HG03066 (cell line): ENCODE results near the gene GCC2.

Source experiments
- ATAC-seq: cut with Tn5 transposase; IDR thresholded peaks from one replicate; pipeline ENCODE4 v1.9.1; 2021; ENCODE audit warnings: low read depth; ENCODE audit not compliant: unreplicated experiment

GCC2 gene, protein sequence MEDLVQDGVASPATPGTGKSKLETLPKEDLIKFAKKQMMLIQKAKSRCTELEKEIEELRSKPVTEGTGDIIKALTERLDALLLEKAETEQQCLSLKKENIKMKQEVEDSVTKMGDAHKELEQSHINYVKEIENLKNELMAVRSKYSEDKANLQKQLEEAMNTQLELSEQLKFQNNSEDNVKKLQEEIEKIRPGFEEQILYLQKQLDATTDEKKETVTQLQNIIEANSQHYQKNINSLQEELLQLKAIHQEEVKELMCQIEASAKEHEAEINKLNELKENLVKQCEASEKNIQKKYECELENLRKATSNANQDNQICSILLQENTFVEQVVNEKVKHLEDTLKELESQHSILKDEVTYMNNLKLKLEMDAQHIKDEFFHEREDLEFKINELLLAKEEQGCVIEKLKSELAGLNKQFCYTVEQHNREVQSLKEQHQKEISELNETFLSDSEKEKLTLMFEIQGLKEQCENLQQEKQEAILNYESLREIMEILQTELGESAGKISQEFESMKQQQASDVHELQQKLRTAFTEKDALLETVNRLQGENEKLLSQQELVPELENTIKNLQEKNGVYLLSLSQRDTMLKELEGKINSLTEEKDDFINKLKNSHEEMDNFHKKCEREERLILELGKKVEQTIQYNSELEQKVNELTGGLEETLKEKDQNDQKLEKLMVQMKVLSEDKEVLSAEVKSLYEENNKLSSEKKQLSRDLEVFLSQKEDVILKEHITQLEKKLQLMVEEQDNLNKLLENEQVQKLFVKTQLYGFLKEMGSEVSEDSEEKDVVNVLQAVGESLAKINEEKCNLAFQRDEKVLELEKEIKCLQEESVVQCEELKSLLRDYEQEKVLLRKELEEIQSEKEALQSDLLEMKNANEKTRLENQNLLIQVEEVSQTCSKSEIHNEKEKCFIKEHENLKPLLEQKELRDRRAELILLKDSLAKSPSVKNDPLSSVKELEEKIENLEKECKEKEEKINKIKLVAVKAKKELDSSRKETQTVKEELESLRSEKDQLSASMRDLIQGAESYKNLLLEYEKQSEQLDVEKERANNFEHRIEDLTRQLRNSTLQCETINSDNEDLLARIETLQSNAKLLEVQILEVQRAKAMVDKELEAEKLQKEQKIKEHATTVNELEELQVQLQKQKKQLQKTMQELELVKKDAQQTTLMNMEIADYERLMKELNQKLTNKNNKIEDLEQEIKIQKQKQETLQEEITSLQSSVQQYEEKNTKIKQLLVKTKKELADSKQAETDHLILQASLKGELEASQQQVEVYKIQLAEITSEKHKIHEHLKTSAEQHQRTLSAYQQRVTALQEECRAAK (N-terminal part only)

DNA sequence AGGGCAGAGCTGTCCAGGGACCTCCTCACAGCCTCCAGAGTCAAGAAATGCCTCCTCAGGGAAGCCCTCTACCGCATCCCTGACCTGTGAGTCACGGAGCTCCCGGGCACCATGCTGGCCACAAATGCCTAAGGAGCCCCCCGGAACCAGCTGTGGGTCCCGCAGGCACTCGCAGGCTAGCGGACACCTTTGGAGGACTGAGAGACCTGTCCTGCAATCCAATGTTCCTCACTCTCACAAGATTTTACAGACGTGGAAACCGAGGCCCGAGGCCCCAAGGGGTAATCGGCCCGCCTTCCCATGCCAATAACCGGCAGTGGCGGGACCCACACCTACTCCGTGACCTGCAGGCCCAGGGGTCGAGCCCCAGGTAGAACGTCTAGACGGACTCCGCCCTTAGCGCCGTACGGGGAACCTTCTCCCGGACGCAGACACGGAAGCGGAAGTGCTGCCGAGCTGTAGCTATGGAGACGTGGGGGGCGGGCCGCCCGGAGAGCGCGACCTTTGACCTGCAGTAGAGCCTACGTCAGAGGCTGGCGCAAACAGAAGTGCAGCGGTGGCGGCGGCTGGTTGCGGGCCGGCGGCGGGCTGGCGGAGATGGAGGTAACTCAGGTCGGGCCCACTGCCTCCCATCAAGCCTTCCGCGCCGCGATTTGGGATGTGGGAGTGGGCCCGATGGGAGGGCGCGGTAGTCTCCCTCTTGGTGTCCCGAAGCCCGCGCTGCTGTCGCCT, at the start of gene GCC2:
Gene GCC2 (plus strand): TSS at position 529 of the 732 bp plus-strand sequence. CDS start 69 bp downstream, at position 598.
- ATAC-seq = peak; percentile 98

DNA sequence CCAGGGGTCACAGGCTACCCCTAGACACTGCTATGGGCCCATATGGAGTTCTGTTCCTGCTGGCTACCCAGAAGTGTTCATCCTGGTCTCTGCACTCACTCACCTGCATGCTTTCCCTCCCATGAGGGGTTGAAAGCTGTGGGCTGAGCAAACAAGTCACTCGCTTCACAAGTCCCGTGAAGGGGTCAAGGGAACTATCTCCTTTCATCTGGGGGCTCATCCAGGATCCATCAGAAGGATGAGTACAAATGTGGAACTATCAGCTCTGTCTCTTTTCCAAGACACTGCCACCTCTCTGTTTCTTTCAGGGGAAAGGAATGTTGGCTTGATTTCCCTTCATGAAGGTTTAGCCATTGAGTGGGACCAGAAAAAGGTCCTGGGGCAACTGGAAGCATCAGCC, 49.5 kb upstream of the GCC2 start:
- ATAC-seq = no peak

DNA sequence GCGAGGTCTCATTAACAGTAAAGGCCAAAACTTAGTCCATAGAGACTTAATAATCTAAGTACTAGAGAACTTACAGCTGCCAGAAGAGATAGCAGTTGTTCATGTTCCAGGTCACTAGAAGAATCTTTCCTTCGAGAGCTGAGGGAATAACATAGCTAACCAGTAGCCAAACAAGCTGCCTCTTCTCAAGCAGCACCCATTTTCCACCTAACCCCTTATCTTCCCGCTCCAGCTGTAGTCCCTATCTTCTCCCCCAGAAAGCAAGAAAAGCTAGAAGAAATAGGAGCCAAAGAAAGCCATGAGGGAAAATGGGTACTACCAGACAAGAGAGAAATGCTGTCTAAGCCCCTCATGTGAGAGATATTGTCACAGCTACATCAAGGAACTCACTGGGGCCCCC, 47.2 kb upstream of the GCC2 start:
- ATAC-seq = no peak

DNA sequence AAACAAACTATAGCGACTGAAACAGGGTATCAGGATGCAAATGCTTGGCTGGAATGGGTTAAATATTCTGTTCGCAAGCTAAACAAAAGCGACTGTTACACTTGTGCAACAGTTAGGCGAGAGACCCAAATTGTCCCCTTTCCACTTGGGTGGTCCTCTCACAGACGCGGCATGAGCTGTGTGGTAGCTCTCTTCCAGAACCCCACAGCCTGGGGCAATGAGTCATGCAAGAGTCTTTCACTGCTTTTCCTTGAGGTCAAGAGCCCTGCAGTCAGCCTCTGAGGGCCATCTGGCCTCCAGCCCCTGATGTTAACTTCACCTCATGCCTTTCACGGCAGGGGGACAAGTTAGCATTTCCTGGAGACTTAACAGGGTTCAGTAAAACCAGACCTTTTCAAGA, 45.5 kb upstream of the GCC2 start:
- no peak for ATAC-seq

DNA sequence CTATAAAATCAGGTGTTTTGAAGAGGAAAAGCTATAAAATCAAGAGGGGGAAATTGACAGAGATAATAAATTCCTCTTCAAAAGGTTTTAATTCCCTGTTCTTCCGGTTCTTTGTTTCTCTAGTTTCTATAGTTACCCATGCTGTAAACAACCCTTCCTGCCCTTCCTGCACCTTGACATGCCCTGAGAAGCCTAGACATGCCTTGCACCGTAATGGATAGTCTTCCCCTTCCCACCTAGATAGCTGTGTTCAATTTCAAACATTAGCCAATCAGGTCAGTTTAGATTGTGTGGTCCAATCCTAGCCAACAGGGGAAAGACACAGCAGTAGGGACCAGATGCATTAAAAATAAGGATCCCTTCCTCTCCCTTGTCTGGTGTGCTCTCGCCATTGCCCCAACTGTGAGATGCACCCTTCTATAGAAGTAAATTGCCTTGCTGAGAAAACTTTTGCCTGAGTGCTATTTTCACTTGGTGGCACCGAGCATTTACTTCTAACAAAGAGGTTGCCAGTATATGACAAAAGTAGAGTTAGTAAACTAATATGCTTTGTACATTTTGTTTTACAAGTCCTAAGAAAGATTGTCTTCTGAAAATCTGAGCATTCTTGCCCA, 44.1 kb upstream of the GCC2 start:
- ATAC-seq = no peak

DNA sequence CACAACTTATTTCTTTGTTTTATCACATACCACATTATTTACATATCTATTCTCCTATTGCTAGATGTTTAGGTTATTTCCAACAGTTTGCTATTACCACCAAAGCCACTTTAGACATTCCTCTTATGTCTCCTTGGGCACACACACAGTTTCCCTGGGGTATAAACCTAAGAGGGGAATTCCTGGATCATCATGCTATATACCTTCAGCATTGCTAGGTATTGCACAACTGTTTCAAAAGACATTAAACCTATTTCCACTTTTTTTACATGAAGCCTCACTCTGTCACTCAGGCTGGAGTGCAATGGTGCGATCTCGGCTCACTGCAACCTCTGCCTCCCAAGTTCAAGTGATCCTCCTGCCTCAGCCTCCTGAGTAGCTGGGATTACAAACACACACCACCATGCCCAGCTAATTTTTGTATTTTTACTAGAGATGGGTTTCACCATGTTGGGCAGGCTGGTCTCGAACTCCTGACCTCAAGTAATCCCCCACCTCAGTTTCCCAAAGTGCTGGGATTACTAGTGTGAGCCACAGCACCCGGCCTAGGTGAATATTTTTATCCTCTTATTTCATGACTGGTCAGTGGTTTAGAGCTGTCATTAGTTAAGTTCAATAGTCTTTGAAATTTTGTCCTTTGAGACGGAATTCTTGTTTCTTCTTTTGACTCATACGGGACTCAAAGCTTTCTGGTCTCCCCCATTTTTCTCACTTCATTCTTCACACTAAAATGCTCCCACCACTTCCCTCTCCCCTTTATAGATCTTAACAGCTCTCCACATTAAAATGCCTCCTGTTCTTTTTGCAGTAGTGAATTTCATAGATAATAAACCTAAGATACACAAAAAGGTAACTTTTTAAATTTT, 40.9 kb upstream of the GCC2 start:
- no peak for ATAC-seq

DNA sequence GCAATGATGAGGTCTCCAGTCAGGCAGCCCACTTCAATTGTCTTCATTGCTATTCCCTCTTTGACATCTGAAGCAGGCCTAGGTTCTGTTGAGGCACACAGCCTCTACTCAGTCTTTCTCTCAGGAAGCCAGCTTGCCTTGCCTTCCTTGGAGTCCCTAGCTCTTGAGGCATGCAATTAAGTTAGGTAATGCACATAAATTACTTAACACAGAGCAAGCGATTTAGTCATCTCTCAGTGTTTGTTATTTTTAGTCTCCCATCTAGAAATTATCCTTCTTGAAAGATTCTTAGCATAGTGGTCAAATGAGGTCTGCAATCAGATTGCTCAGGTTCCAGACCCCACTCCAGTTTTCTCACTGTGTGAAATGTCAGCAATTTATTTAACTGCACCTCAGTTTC, 39.2 kb upstream of the GCC2 start:
- ATAC-seq = no peak

DNA sequence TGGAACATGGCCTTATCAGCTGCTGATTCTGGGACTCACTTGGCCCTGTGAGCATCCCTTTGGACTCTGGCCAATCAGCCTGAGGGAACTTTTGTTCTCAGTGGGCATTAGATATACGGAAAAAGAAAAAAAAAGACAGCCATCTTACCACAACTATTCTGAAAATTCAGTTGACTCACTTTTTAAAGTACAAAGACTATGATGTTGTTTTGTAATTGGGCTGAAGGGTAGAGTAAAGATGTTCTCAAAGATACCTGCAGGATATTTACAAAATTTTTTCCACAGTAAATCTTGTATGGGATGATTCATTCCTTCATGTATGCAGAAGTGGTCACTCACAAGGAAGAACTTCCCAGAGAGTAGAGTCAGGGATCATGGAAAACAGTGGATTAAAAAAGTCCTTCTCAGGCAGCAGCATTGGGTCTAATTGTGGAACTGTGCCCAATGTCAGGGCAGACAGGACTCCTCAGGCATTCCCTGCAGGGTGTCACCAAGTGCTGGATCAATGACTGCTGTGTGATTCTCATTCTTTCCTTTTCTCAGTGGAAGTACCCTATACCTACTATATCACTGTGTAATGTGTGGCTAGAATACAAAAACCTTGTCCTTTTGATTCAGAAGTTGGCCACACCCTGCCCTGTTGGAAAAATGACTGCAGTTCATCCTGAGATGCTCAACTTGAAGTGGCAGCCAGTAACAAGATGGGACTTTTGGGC, 35.9 kb upstream of the GCC2 start:
- ATAC-seq = no peak

DNA sequence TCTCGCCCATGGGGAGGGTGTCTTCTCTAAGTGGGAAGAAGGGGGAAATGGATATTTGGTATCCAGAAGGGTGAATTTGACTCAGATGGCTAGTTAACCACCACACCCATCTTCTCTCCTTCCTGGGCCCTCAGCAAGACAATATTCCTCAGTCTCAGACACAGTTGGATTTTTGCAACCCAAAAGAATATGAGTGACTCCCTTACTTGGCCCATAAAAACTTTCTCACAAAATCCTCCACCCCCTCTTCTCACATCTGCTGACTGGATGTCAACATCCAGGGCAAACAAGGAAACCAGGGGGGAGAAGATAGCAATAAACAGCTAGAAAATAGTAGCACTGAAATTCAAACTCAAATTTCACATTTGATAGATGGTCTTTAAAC, 35.3 kb upstream of the GCC2 start:
- ATAC-seq = no peak

DNA sequence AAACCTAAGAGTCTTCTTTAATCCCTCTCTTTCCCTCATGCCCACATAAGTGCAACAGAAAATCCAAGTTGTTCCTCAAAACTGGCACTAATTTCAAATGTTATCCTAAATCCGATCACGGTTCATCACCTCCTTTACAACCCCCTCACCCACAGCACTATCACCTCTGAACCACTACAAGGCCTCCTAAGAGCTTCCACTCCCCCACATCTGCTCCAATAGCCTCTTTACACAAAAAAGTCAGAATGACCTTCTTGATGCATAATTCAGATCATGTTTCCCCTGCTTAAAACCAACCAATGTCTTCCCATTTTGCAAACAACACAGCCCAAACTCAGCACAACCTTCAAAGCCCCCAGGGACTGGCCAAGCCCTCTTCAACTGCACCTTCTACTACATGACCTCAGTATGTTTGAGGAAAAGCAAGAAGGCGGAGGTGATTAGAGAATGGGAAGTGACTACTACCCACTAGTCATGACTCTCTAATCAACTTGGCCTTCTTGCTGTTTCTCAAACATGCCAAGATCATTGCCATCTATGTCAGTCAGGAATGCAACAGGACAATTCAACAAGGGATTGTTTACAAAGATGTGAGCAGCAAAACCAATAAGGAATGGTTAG, 34.6 kb upstream of the GCC2 start:
- no peak for ATAC-seq

DNA sequence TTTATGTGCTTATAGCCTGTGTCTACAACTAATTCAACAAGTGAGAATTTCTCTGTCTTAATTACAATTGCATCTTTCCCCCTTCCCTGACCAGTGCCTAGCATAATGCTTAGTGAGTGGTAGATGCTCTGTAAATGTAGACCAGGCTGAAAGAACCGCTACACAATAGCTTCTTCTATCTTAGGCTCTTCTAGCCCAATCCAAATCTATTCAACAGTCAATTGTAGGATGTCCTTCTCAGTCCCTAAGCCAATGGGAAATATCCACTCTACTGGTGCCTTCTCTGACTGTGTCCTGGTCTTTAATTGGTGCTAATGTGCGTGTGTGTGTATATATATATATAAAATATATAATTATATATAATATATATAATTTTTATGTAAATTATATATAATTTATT, 34.1 kb upstream of the GCC2 start:
- ATAC-seq = no peak

DNA sequence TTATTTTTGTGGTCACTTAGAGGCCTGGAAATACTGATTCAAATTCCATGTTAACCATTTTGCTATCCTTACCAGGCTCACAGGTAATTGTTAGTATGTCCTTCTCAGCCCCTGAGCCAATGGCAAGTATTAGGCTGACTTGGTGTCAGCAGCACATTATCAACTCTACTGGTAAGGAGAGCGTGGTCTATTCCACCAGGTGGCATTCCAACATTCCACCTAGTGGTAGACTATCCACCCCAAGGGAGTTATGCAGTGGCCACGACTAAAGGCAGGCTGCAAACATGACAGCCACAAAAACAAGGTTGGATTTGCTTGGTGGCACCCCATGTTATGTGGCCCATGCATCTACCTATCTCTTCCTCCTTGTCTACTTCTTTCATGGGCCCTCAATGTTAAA, 31.8 kb upstream of the GCC2 start:
- no peak for ATAC-seq

DNA sequence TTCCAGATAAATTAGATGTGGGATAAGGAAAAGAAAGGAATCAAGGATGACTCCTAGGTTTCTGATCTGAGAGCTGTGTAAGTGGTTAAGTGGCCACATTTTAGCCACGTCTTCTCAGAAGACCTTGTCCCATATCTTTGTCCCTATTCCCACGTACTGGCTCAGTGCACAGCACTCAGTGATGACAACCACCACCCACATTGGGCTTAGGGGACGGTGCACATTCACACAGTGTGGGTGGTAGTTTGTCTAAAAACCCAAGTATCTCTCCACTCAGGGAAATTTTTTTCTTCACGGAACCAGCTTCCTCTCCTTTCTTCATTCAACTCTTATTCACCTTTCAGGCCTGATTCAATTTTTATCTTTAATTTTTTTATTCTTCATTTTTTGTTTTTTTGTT, 30.6 kb upstream of the GCC2 start:
- ATAC-seq = no peak

DNA sequence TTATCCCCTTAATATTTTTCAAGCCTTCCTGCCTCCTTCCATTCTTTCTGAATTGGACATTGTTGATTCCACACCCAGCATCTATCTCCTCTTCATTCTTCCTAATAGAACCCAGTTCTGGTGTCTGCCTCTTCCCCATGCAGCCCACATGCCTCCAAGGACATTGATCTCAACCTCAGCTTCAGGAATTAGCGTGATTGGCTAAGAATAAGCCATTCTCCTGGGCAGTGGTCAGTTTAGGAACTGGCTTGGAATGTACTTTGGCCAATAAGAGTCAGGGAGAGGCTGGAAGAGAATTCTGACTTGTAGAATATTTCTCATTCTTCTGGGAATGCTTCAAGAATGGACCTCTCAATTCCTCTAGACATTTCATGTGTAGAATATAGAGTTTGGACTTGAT, 25.9 kb upstream of the GCC2 start:
- ATAC-seq = no peak

DNA sequence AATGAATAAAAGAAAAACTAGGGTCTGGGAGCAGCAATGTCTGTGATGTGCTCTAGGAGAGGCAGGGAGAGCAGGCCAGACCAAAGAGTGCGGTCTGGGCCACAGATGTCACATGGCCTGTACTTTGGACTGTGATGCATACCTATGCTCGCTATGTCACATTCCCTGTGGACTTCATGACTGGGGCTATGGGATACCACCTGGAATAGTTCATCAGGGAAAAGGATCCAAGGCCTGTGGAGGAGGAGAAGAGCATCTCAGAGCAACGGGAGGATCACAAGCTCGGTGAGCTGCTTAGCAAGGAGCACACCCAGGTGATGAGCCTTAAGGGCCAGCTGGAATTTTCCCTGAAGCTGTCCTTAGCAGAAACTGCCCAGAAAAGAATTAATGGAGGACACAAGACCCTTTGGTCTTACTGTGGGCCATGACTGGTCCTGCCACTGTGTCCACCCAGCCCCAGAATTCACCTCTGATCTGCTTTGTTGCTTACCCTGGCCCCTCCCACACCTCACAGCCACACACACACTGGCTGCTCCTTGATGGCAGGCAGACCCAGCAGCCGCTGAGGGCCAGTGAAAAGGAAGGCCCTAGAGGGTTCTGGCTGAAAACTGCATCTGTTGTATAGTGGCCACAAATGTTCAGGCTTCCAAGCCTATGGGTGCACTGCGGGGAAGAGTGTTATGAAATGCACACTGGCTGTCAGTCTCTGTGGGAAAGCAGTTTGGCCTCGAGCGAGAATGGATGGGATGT, 25.3 kb upstream of the GCC2 start:
- no peak for ATAC-seq

DNA sequence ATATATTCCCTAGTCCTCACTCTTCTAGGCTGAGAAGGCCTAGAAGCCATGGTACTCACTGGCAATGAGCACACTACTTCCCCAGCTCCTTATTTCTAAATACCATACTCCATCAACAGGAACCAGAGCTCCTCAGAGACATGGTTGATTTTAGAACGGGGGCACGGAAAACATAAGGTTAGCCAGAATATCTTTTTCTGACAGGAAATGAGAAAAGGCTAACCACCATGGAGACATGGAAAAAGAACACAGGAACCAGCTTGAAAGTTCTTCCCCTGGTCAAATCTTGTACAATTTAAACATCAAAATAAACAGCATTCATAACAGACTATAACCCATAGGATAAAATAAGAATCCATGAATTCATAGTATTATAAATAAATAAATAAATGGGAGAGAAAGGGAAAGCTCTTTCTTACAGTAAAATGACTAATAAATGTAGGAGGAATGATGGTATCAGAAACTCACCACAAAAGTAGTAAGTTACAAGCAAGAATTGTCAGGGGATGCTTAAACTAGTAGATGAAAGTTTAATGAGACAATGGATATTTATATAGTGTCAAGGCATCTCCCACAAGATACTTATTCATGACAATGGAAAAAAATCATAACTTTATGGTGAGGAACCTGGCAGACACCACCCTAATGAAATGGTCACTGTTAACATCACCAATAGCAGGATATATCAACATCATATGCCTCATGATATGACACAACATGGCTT, 20.6 kb upstream of the GCC2 start:
- no peak for ATAC-seq
